Measurements from ENCODE around the gene CSGALNACT2.

The CSGALNACT2 gene

DNA sequence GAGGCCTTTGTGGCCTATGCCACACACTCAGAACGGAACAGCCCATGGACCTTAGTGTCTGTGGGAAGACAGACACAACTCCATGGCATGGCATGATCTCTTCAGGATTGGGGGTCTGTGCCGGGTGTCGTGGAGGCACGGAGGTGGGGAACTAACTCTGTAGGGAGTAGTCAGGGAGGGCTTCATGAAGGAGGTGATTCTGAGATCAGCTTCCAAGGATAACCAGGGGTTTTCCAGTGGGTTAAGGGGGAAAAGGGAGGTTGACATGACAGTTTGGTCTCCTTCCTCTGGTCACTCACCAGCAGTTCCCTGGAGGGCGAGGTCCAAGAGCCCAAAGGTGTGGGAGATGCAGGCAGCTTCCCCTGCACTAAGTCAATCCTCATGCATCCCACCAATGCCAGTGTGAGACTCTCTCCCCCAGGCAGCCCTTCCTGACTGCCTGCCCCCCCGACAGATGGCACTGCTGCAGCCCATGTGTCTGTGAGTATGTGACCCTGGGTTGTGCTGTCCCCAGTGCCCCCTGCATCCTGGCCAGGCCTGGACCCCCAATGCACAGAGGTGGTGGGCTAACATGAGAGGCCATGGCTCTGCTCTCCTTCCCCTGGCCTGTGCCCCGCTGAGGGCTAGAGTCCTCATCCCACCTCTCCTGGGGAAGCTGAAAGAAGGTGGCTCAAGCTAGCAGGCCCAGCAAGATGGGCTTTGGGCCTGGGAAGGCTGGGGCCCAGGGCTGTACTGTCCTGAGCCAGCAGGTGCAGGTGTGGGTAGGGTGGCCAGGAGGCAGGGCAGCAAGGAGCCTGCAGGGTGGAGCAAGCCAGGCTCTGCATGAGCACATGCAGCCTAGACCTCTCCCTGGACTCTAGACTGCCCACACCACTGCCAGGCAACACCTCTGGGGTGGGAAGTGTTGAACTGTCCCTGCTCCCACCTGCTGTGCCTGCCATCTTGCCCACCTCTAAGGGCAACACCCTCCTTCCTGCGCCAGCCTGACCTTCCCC lies 88.9 kb downstream of the CSGALNACT2 start:
- DNase-seq (ENCODE audit: low read depth, low spot score), result no peak

DNA sequence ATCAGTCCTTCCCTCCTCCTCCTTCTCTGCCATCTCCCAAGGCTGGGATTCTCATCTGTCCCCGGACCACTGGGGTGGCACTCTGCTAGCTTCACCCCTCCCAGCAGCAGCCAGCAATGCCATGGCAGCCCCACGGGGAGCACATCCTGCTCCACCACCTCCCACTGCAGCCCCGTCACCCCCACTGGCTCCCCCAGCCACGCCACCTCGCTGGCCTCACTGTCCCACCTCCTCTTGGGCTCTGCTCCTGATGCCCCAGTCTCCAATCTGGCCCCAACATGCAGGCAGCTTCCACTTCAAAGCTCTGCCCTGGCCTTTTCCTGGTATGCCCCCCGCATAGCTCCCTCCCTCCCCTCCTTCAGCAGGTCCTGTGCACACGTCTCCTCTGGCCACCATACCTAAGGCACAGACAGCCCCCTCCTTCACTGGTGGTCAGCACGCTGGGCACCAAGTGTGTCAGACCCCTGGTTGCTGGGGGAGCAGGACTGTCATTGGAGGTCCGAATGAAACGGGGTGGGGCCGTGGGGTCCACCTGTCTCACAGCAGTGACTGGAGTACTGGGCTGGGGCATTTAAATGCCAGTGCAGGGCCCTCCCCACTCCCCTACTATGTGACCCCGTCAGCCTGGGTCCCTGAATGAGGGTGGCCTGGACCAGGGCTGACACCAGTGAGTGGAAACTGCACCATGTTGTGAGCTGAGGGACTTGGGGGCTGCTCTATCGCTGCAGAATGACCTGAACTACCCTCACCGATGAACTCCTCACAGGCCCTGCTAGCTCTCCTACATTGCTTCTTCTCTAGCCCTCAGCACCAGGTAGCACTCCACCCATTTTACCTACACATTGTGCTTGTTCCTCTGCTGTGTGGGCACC lies 89.9 kb downstream of the CSGALNACT2 start:
- DNase-seq (ENCODE audit: low read depth, low spot score), result no peak

DNA sequence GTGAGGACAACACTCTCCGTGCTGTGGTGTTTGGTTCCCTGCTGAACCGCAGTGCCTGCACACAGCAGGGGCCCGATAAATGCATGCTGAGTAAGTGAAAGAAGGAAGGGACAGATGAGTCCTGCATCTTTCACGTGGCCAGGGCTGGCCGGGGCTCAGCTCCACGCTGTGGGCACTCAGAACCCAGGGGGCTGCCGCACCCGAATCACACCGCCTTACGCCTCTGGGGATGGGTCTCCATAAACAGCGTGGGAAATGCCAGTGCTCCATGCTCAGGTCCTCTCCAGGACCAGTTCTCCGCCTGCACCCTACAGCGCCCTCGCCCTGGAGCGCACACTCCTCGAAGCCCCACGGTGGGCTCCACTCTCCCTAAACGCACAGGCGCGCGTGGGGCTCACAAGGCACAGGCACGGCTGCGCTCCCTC lies 90.5 kb downstream of the CSGALNACT2 start:
- DNase-seq (ENCODE audit: low read depth, low spot score), result no peak

DNA sequence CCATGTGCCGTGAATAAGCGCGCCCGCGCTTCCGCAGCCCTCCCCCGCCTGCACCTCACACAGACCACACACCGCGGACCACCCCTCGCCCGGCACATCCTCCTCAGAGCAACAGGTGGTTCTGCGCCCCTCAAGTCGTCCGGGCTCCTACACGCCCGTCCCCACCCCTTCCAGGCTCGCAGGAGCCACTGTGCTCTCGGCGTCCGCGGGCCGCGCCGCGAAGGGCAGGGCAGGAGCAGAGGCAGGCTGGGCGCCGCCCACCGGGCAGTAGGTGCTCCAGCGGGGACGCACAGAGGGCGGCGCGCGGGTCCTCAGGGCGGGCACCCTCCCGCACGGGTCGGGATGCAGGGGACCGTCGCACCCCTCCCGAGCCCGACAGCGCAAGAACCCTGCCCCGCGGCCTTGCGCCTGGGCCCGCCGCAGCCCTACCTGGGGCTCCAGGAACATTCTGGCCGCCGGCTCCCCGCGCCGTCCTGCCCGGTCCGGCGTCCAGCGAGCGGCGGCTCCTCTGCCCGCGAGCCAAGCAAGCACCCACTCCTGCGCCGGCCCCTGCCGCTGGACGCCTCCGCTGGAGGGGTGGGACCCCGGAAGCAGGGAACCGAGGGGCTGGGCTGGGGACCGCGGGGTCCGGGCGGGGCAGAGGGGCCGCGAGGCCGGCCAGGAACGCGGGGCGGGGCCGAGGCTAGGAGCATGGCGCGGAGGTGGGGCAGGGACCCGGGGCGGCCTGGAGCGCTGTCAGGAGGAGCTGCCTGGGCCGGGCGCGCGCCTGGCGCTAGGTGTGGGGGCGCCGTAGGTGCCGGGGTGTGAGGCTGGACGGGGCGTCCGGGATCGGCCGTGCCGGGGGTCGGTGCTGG lies 91.2 kb downstream of the CSGALNACT2 start:
- no peak for DNase-seq (ENCODE audit: low read depth, low spot score)

DNA sequence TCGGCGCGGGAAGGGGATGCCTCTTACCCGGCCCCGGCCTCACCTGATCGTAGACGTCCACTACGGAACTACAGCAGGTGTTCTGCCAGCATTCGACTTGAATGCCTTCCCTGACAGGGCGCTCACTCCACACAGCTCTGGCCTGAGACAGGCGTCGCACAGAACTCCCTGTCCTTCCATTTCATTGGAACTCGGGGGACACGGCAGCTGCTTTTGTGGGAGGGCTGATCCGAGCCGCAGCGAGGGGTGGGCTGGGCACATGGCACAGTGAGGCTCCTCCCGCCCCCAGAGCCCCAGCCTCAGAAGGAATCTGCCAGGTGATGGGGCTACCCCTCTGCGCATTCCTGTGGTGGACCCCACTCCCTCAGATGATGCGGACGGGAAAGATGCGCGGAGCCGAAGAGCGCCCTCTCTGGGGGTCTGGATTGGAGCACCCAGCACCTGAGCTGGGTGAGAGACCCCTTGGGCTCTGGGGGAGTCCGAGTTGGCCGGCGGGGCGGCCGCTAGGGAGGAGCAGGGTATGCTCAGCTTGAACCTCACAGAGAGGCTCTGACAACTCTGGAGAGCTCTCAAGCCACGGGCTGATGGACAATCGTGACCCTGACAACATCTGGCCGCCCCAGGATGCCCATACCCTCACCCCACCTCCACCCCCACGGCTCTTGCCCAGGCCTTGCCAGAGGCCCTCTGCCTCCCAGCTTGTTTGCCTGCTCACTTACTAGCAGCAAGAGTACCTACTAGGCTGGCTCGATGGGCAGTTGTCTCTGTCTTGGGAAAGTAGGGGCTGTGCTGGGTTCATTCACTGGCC lies 92.1 kb downstream of the CSGALNACT2 start:
- DNase-seq (ENCODE audit: low read depth, low spot score), result no peak

DNA sequence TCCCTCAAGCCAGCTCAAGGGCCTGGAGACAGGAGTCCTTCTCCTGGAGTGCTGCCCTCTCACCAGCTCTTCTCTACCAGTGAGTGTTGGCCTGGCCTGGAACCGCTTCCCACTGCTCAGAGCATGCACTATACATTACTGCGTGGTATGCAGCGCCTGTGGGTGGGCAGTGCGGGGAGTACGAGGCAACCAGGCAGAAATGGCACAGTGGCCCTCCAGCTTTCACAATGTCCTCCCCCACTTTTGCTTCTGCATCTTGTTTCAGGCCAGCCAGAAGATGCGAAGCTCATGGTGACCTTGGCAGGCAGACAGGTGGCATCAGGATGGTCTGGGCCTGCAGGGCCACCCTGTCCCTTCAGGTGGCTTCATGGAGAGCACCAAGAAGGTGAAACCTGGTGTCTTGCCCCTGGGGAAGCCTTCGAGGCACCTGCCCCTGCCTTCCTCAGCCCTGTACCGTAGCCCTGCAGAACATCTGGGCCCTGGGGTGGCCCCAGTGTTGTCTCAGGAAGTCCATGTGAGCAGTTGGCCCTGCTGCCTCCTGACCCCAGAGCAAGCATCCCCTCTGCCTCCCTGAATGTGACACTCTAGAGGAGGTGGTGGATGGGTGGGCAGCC lies 92.8 kb downstream of the CSGALNACT2 start:
- DNase-seq (ENCODE audit: low read depth, low spot score), result no peak

DNA sequence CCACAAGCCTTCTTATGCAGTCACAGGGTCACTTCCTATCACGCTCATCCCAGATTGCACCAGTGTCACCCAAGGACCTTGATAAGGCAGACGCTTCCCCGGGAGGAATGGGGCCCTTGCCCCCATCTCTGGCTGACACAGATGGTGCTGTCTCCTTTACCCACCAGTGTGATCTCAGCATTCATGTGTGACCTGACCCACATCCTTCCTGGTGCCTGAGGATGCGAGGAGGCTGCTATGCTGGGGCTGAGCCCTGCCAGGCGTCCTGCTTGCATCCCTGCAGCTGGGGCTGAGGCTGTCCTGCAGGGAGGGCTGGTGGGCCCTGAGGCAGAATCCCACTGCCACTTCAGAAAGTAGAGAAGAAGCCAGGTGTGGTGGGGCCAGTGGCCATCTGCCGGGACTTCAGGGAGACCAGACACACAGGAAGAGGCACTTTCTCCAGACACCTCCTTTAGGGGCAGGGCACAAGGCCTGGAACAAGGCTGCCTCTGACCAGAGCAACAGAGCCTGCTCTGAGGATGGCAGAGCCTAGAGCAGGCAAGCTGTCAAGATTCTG lies 93.4 kb downstream of the CSGALNACT2 start:
- no peak for DNase-seq (ENCODE audit: low read depth, low spot score)

DNA sequence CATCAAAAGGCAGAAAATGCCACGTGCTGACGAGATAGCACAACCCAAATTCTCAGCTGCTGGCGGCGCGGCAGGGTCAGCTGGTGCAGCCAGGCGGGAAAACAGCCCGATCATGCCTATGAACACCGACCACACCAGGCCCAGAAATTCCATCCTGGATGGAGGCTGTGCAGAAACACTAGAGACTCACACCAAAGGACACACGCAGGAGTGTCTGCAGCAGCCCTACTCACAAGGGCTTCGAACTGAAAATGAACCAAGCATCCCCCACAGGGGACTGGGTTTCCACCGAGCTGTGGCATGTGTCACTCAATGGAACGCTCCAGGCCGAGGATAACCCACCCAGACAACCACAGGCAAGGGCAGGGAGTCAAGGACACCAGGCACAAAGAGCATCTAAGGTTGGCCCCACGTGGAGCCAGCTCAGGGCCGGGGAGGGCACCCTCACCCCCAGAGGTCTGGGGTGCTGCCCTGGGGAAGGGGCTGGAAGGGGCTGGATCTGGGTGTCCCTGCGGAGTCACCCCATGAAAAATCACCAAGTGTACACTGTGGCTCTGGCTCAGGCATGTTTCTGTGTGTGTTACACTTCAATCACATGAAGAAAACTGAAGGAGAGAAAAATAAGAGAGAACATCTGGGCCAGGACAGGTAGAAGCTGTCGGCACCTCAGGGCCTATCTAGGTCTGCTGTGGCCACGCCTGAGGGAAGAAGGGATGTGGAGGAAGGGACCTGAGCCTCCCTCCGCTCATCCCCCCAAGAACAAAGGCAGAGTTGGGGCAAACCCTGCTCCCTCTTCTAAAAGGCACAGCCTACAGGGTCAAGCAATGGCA lies 95.6 kb downstream of the CSGALNACT2 start:
- no peak for DNase-seq (ENCODE audit: low read depth, low spot score)

DNA sequence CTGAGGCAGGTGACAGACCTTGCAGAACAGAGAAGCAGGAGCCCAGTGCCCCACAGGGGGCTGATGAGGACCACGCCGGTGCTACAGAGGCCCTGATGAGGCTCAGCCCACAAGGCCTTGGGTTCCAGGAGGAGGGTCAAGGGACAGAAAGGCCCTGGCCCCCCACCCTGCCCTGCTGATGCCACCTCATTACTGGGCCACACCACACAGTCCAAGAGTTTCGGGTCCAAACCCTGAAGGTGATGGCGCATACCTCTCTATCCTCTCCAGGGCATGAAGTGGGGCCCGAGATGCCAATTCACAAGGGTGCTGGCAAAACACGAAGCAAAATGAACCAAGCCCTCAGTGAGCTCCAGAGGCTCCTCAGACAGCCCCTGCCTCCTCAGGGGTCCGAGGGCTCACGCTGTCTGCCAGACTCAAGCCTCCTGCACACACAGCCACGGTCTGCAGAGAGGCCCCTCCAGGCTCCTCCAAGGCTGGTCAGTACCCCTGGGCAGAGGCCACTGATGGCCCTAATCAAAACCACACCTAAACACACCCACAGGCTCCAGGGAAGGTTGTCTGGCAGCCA lies 96.3 kb downstream of the CSGALNACT2 start:
- DNase-seq (ENCODE audit: low read depth, low spot score), result no peak
